CD14-positive monocyte (primary cell): ENCODE data around the gene PNN. TPM values are rescaled to one million over a fixed set of nuclear protein-coding genes. Genes with fewer than 3 reads are reported as not detected.

Experiments used
- DNase-seq, 3 donors: peaks; one replicate each; pipeline ENCODE4 v3.0.0-alpha.2; 2011 to 2022
- H2AFZ ChIP-seq: 2 replicates; pipeline ENCODE4 v1.6.0; 2012; ENCODE audit warnings: mild to moderate bottlenecking, low read depth, low read length, inconsistent platforms; ENCODE audit not compliant: insufficient read depth, poor library complexity, severe bottlenecking
- H3K27ac ChIP-seq, 2 donors: 1 replicate in 1 of 2; 2 replicates in 1 of 2; pipeline ENCODE4 v1.5.1; 2012 to 2013; ENCODE audit warnings: low read length in 2 of 2, control low read depth in 1 of 2, inconsistent platforms in 1 of 2, low read depth in 1 of 2, mild to moderate bottlenecking in 1 of 2
- H3K27me3 ChIP-seq, 2 donors: one replicate each; pipeline versions ENCODE4 v1.6.0 to v1.6.1; 2011 to 2013; ENCODE audit warnings: low read length in 2 of 2; ENCODE audit not compliant: control insufficient read depth in 2 of 2, insufficient read depth in 2 of 2
- H3K36me3 ChIP-seq, 2 donors: replicated peaks in 1 of 2; 1 replicate in 1 of 2; 2 replicates in 1 of 2; pipeline versions ENCODE4 v1.5.1 to v1.6.1; 2012 to 2013; ENCODE audit warnings: low read length in 2 of 2, control low read depth in 1 of 2, inconsistent platforms in 1 of 2, mild to moderate bottlenecking in 1 of 2; ENCODE audit not compliant: insufficient read depth in 2 of 2, control insufficient read depth in 1 of 2
- H3K4me1 ChIP-seq, 2 donors: 1 replicate in 1 of 2; 2 replicates in 1 of 2; pipeline versions ENCODE4 v1.5.1 to v1.6.1; 2012 to 2013; ENCODE audit warnings: low read length in 2 of 2, control low read depth in 1 of 2, inconsistent platforms in 1 of 2, mild to moderate bottlenecking in 1 of 2, moderate library complexity in 1 of 2; ENCODE audit not compliant: insufficient read depth in 2 of 2, control insufficient read depth in 1 of 2
- H3K4me2 ChIP-seq: replicated peaks from 2 replicates; pipeline ENCODE3; 2012; ENCODE audit warnings: low read length, moderate library complexity, mild to moderate bottlenecking; ENCODE audit not compliant: poor library complexity, severe bottlenecking; ENCODE audit errors: extremely low read depth
- H3K4me3 ChIP-seq, 3 experiments: fragments of 200-600 bp in 1 of 3; sonication (generic) in 1 of 3; replicated peaks in 1 of 3; 1 replicate in 2 of 3; 2 replicates in 1 of 3; pipeline ENCODE4 v1.5.1; 2011 to 2013; ENCODE audit warnings: low read length in 3 of 3, mild to moderate bottlenecking in 3 of 3, control low read depth in 2 of 3, low read depth in 2 of 3, inconsistent platforms in 1 of 3, moderate library complexity in 1 of 3
- H3K79me2 ChIP-seq: 2 replicates; pipeline ENCODE4 v1.6.0; 2012; ENCODE audit warnings: mild to moderate bottlenecking, control low read depth, inconsistent platforms, low read length, moderate library complexity; ENCODE audit not compliant: insufficient read depth
- H3K9ac ChIP-seq: 2 replicates; pipeline ENCODE4 v1.6.0; 2017; ENCODE audit warnings: low read length, mild to moderate bottlenecking; ENCODE audit not compliant: insufficient read depth, poor library complexity, severe bottlenecking
- H3K9me3 ChIP-seq, 2 donors: replicated peaks in 1 of 2; 1 replicate in 1 of 2; 2 replicates in 1 of 2; pipeline versions ENCODE4 v1.5.1 to v1.6.1; 2012 to 2013; ENCODE audit warnings: low read length in 2 of 2, control low read depth in 1 of 2; ENCODE audit not compliant: control insufficient read depth in 1 of 2, insufficient read depth in 1 of 2
- H4K20me1 ChIP-seq: 2 replicates; pipeline ENCODE4 v1.6.0; 2012; ENCODE audit warnings: mild to moderate bottlenecking, low read length, control low read depth, moderate library complexity; ENCODE audit not compliant: insufficient read depth
- H3K27ac Mint-ChIP-seq, 7 donors: one replicate each; pipeline ENCODE4 v1.8.0; 2020; ENCODE audit warnings: mild to moderate bottlenecking in 7 of 7, mixed read lengths in 7 of 7, moderate library complexity in 6 of 7, inconsistent platforms in 2 of 7
- H3K27me3 Mint-ChIP-seq, 3 donors: one replicate each; pipeline ENCODE4 v1.8.0; 2021 to 2022; ENCODE audit warnings: low read depth in 3 of 3, mild to moderate bottlenecking in 3 of 3, mixed read lengths in 3 of 3, moderate library complexity in 3 of 3, inconsistent platforms in 1 of 3
- H3K36me3 Mint-ChIP-seq, 2 donors: one replicate each; pipeline ENCODE4 v1.8.0; 2020; ENCODE audit warnings: mixed read lengths in 2 of 2, inconsistent platforms in 1 of 2, mild to moderate bottlenecking in 1 of 2
- H3K4me1 Mint-ChIP-seq: one replicate; pipeline ENCODE4 v1.8.0; 2020; ENCODE audit warnings: mild to moderate bottlenecking, mixed read lengths
- H3K4me3 Mint-ChIP-seq, 2 donors: one replicate each; pipeline ENCODE4 v1.8.0; 2020; ENCODE audit warnings: mild to moderate bottlenecking in 2 of 2, mixed read lengths in 2 of 2, moderate library complexity in 1 of 2
- H3K9me3 Mint-ChIP-seq, 7 donors: one replicate each; pipeline ENCODE4 v1.8.0; 2020 to 2022; ENCODE audit warnings: mixed read lengths in 7 of 7, mild to moderate bottlenecking in 6 of 7, moderate library complexity in 6 of 7, inconsistent platforms in 2 of 7
- WGBS: methylation state at CpG from one replicate; pipeline ENCODE4 v1.1.5; 2013; ENCODE audit warnings: missing lambda C conversion rate; ENCODE audit not compliant: insufficient coverage; 5-methylcytosine and 5-hydroxymethylcytosine counted together
- intact Hi-C, 2 donors: fragments of 100-400 bp; cut with micrococcal nuclease; formaldehyde crosslinking; loops; one replicate each; pipeline versions ENCODE4 v1.15.0 to v1.15.1; 2023
- polyA plus RNA-seq, 3 donors: library from polyadenylated mRNA; depleted of rRNA in 1 of 3; unstranded in 2 of 3; stranded (reverse) in 1 of 3; fragments of 300-500 nt in 2 of 3; fragments of >200 nt in 1 of 3; fragmentation: Illumina TruSeq in 2 of 3; gene quantifications; 1 replicate in 2 of 3; 2 replicates in 1 of 3; pipeline ENCODE4 v1.2.3, GENCODE V29; 2012 to 2021
- TF ChIP-seq, protein P1 (sequence below): fragments of 200-600 bp; IDR thresholded peaks from one replicate; pipeline ENCODE4 v1.8.0; 2022; ENCODE audit warnings: antibody characterized with exemption, mild to moderate bottlenecking

Gene PNN
- polyA plus RNA-seq, 3 donors = 4.7 to 34.9 (median 9.0) TPM

DNA sequence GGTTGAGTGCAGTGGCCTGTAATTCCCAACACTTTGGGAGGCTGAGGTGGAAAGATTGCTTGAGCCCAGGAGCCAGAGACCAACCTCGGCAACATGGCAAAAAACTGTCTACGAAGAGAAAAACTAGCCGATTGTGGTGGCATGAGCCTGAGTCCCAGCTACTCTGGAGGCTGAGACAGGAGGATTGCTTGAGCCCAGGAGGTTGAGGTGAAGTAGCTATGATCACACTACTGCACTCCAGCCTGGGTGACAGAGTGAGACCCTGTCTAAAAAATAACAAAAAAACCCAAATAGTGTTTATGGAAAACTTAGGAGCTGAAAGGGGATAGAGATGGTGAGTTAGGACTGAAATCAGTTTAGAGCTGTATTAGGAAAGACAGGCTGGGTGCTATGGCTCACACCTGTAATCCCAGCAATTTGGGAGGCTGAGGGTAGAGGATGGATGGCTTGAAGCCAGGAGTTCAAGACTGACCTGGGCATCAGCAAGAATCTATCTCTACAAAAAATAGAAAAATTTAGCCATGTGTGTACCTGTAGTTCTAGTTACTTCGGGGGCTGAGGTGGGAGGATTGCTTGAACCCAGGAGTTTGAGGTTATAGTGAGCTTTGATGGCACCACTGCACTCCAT is 9.7 kb downstream of the PNN start:
- no peak overlapping the region for H3K4me2 ChIP-seq
- peaks cover 30% of the 10 kb centered on the region for H4K20me1 ChIP-seq
- peaks cover 5% of the 10 kb centered on the region for H3K79me2 ChIP-seq
- Mint-ChIP-seq H3K9me3 (no peaks in the 10 kb centered on the region), H3K36me3 (peaks cover 21 to 31% of the 10 kb centered on the region in 2 donors), H3K4me3 (no peak overlapping the region), H3K27ac (peak overlapping the region in 2 of 7 donors; percentile 7 to 59), H3K27me3 (no peaks in the 10 kb centered on the region), H3K4me1 (no peaks in the 10 kb centered on the region)
- intact Hi-C loops = no loop called here
- TF ChIP-seq, protein P1, sequence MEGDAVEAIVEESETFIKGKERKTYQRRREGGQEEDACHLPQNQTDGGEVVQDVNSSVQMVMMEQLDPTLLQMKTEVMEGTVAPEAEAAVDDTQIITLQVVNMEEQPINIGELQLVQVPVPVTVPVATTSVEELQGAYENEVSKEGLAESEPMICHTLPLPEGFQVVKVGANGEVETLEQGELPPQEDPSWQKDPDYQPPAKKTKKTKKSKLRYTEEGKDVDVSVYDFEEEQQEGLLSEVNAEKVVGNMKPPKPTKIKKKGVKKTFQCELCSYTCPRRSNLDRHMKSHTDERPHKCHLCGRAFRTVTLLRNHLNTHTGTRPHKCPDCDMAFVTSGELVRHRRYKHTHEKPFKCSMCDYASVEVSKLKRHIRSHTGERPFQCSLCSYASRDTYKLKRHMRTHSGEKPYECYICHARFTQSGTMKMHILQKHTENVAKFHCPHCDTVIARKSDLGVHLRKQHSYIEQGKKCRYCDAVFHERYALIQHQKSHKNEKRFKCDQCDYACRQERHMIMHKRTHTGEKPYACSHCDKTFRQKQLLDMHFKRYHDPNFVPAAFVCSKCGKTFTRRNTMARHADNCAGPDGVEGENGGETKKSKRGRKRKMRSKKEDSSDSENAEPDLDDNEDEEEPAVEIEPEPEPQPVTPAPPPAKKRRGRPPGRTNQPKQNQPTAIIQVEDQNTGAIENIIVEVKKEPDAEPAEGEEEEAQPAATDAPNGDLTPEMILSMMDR = no peak
- no peaks in the 10 kb centered on the region for H3K27me3 ChIP-seq
- no peaks in the 10 kb centered on the region for H3K4me1 ChIP-seq
- H3K9me3 ChIP-seq = no peaks in the 10 kb centered on the region
- no peak overlapping the region for H2AFZ ChIP-seq
- no peak for DNase-seq
- H3K4me3 ChIP-seq = no peak overlapping the region
- WGBS = 98% methylated on average over 4 of the region's 4 CpGs
- H3K9ac ChIP-seq = no peak overlapping the region
- peaks cover 52 to 57% of the 10 kb centered on the region in 2 donors for H3K36me3 ChIP-seq
- no peak overlapping the region for H3K27ac ChIP-seq

DNA sequence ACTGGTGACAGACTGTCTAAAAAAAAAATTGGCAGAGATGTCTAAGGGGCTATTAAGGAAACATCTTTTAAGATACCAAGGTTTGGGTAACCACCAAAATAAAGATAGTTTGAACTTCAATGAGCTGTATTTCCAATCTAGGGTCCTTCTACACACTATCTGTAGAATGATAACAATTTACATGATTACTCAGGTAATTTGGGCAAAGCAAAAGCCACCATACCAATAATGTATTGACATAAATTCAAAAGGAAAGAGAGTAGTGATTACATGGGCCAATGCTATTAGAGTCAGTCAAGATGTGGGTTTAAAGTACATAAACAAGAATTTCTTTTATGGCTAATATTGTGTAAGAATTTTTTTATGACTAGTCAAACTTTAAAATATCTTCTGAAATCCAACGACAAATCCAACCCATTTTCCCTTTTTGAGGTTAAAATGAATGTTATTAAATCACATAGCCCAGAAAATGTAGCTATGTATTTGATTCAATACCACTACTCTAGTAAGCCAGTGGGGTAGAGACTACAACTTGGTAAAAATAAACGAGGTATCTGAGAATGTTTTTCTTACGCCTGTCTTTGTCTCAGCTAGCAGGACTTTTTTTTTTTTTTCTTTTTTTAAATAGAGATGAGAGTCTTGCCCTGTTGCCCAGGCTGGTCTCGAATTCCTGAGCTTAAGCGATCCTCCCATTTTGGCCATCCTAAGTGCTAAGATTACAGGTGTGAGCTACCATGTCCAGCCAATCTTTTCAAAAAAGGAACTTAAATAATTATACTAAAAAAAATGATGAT is 10.4 kb downstream of the PNN start:
- no peaks in the 10 kb centered on the region for H3K9me3 Mint-ChIP-seq
- Histone ChIP-seq H4K20me1 (peaks cover 30% of the 10 kb centered on the region), H3K4me3 (no peak overlapping the region), H2AFZ (no peak overlapping the region), H3K9me3 (no peaks in the 10 kb centered on the region), H3K9ac (no peak overlapping the region), H3K4me1 (no peaks in the 10 kb centered on the region), H3K4me2 (no peak overlapping the region), H3K36me3 (peaks cover 45 to 50% of the 10 kb centered on the region in 2 donors), H3K27me3 (no peaks in the 10 kb centered on the region), H3K79me2 (peaks cover 5% of the 10 kb centered on the region), H3K27ac (no peak overlapping the region)
- TF ChIP-seq, protein P1 = no peak
- intact Hi-C loops = no loop called here
- no peak overlapping the region for H3K27ac Mint-ChIP-seq
- no peaks in the 10 kb centered on the region for H3K27me3 Mint-ChIP-seq
- no peak overlapping the region for H3K4me3 Mint-ChIP-seq
- H3K4me1 Mint-ChIP-seq = no peaks in the 10 kb centered on the region
- DNase-seq = no peak
- no CpG with 5 or more reads among the region's 5 CpGs for WGBS
- H3K36me3 Mint-ChIP-seq = peaks cover 21 to 31% of the 10 kb centered on the region in 2 donors
